ENCODE results near the gene POU2F3.
A peak's percentile ranks its signal among the peaks of the same experiment; 100 is the strongest.

The POU2F3 gene

GRCh38 chr11:120239713-120240640, at the start of gene POU2F3:
Gene POU2F3, plus strand, starts transcription at chr11:120240140. Its CDS starts 204 bp downstream, at chr11:120240344.
- no peak for DNase-seq

DNA sequence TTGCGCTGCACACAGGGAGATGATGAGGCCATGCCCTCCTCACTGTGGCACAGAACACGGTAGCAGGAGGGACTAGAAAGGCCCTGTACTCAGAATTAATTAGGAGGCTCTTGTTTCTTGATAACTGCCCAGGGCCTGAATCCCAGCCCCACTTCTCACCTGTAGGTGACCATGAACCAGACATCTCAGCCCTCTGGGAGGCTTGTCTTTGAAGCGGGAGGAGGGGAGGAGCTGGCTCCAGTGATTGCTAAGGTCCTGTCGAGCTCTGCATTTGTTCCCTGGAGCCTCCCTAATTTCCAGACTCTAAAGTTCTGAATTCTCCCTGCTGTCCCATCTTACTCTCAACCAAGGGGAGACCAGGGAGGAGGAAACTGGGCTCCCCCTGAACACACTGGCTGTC, 48.9 kb upstream of the POU2F3 start:
- DNase-seq: no peak

GRCh38 chr11:120192831-120193625, 46.9 kb upstream of the POU2F3 start:
- DNase-seq: no peak

DNA sequence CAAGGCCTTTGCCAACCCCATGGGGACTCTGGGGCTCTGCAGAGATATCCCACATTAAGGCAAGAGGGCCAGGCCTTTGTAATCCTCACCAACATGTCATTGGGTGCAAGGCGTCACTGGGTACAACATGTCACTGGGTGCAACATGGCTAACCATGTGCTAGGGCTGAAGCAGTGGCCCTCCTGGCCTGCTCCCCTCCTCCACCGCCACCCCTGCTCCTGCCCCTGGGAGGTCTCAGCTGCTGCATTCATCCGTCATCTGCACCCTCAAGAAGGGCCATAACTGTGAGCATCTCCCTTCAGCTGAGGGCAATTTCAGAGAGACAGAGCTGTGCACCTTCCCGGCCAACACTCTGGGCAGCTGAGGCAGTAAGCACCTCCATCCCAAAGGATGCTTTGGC, 45.8 kb upstream of the POU2F3 start:
- no peak for DNase-seq

DNA sequence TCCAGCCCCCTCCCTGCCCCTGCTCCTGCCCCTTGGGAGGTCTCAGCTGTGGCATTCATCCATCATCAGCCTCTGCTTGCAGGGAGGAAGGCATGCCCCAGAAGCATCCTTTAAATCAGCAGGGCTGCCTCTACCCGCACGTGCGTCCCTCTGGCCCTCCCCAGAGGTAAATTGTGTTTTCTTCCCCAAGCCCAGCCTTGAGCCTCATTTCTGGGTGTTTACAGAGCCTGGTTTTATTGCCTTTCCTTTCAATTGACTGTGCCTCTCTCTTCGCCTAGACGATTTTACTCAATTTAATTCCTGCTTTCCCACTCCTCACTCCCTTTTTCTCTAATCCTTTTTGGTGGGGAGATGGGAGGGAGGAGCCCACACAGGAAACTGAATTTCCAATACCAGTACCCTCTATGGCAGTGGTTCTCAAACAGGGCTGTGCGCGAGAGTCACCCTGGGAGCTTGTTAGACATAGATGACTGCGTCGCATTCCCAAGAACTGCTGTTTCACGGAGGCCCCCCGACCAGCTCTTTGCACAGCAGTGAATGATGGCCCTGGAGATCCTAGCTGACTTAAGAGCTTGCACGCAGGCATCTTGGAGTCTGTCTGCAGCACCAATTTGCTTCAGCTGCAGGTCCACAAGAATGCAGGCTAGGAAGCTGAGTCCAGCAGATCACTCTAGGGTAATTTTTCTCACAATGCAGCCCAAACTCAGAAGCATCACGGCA, 44.2 kb upstream of the POU2F3 start:
- no peak for DNase-seq

- DNase-seq: no peak
Observed at GRCh38 chr11:120196826-120197225, 43.1 kb upstream of the POU2F3 start.

- no peak for DNase-seq
Observed at GRCh38 chr11:120197251-120197891, 42.6 kb upstream of the POU2F3 start.

DNA sequence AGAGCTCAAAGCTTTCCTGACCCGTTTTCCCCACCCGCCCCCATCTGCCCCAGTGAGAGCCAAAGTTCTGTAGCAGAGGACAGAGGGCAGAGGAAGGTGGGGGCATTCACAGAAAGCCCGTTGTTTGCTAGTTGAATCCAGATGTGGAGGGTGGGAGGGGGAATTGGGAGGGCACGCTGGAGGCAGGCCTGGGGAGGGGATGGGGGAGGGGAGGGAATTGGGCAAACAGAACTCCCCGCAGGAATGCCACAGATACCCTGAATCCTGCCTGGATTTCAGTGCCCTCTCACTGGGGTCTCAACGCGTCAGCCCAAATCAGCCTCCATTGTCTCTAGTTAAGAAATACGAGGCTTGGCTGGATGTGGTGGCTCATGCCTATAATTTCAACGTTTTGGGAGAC, 42.0 kb upstream of the POU2F3 start:
- no peak for DNase-seq

- DNase-seq: no peak
Observed at GRCh38 chr11:120198403-120198786, 41.5 kb upstream of the POU2F3 start.

DNA sequence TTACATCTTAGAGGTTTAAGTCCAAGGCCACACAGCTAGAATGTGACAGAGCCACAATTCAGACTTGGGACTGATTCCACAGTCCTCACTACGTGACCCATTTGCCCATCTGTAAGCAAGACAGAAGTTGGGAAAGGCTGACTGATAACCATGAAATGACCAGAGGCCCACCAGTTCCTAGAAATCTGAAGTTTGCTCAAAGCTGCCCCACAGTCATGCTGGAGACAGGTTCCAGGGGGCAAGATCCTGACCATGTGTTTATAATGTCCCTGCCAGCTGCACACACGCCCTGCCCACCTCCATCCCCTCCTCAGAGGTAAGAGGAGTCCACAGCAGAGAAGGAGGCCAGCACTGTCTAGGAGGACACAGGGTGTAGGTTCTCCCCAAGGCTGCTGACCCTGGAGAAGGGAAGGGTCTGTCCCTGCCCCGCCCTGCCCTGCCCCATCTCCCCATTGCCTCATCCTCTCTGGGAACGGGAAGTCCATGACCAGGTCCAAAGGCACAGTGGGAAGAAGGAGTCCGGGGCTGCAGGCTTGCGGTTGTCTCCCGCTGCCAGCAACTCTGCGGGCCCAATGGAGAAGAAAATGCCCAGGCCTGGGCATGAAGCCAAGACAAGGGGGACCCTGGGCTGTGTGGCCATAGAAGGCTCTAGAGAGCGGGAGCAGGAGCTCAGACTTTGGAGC, 41.0 kb upstream of the POU2F3 start:
- DNase-seq: no peak

DNA sequence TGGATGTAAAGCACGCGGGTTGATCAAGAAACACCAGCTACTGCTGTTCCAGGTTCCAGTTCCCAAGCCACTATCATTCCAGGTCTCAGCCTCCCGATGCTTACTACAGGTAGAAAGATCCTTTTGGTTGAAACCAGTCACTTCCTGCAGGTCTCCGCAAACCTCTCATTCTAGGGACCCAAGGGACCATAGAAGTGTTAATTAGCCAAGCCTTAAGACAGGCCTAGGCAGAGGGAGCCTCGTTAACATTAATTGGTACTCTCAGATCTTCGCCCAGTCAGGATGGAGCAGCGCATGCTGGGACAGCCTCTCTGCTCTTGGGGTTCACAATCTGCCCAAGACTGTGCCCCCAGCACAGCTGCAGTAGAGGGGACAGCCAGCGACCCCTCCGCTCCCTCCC, 40.3 kb upstream of the POU2F3 start:
- DNase-seq: no peak

DNA sequence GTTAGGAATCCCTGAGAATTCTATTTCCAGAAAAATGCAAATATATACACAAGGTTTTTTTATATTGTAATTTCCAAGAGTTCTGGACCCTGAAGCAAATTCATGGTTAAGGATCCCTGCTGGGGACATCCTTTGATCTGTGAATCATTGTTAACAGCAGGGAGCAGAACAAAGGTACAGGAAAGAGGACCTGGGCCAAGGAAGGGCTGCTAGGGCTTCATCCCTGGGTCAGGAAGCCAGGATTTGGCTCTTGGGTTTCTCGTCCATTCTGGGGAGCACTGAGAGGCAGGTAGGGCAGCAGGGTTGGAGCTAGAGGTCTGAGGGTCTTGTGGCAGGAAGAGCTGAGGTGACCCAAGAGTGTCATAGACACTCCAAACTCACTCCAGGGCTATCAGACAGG, 39.3 kb upstream of the POU2F3 start:
- DNase-seq: no peak

DNA sequence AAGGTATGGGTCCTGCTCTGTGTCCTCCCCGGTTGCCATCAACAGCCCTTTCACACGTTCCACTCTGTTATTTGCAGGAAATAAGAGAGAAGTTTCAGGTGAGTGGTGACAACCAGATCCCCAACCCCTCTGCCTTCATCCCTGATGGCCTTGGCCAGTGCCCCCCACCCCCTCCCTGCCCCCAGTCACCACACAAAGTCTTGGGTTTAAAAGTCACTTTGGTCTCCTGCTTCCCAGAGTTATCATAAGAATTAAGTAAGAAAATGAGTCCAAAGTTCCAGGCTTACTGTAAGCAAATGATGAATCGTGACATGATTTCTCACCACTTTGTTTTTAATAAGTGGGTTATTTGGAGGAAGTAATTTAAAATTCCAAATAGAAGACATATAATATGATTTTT, 38.3 kb upstream of the POU2F3 start:
- DNase-seq: no peak

GRCh38 chr11:120203626-120204025, 36.3 kb upstream of the POU2F3 start:
- DNase-seq: no peak

GRCh38 chr11:120205596-120206161, 34.3 kb upstream of the POU2F3 start:
- DNase-seq: no peak

- DNase-seq: no peak
Observed at GRCh38 chr11:120207512-120207911, 32.4 kb upstream of the POU2F3 start.

DNA sequence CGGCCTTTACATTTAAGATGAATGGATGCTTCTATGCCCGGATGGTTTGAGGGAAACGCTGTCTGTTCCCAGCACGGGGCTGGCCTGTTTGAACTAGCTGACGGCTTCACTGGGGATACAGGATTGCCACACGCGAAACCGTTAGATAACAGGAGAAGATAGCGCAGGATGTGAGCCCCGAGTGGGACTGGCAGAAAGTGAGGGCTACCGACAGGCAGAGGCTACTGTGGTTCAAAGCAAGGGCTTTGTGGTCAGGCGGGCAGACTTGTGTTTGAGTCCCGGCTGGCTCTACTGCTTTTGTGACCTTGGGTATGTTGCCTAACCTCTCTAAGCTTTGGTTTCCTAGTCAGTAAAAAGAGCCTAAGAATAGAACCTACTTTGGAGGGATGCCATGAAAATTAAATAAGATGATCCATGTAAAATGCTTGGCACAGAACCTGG, 31.9 kb upstream of the POU2F3 start:
- no peak for DNase-seq

GRCh38 chr11:120208777-120209176, 31.2 kb upstream of the POU2F3 start:
- DNase-seq: peak; percentile 31 to 56

DNA sequence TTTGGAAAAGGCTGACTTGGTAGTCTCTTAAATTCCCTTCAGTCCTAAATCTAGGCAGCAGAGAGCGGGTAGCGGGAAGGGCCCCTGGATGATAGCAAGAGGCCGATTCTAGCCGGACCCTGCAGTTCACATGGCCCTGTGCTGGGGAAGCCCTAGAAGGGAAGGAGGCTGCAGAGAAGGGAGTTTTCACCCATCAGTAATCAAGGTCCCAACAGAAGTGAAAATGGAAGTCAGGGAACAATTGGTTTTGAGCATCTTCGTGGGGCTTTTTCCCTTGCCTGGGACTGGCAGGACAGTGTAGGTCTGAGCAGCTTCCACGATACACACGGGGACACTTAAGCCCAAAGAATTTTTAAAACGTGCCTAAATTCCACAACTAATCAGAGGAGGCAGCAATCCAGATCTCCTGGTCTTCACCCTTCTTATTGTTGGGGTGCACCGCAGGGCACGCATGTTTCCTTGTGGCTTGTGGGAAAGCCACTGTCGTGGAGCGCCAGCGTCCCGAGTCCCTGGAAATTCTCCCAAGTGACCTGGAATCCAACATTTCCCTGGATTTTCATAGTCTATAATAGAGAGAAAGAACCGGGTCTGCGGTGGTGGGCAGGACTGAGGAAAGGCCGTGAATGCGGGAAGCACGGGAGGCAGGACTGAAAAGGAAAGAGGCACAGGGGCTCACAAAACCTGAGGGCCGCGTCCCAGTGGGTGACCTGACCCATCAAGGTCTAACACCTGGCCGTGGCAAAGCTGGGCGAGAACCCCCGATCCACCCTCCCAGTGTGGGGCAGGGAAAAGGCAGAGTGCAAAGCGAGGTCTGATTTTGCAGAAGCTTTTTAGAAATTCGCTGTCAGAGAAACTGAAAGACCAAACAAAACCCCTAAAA, 30.0 kb upstream of the POU2F3 start:
- no peak for DNase-seq

GRCh38 chr11:120210626-120211521, 29.1 kb upstream of the POU2F3 start, which contains the start of gene OAF:
Gene OAF, plus strand, starts transcription at chr11:120211032. Its CDS starts 248 bp downstream, at chr11:120211280.
- peak; percentile 54 to 74 for DNase-seq

All from SW 1271 (cell line).